Suppressor macrophage treated with lipopolysaccharide for 4 hours (primary cell): ENCODE results near the gene OVCA2.

ENCODE experiments used
- DNase-seq: peaks from one replicate; pipeline ENCODE4 v3.0.0-alpha.2; 2020

OVCA2 gene

DNA sequence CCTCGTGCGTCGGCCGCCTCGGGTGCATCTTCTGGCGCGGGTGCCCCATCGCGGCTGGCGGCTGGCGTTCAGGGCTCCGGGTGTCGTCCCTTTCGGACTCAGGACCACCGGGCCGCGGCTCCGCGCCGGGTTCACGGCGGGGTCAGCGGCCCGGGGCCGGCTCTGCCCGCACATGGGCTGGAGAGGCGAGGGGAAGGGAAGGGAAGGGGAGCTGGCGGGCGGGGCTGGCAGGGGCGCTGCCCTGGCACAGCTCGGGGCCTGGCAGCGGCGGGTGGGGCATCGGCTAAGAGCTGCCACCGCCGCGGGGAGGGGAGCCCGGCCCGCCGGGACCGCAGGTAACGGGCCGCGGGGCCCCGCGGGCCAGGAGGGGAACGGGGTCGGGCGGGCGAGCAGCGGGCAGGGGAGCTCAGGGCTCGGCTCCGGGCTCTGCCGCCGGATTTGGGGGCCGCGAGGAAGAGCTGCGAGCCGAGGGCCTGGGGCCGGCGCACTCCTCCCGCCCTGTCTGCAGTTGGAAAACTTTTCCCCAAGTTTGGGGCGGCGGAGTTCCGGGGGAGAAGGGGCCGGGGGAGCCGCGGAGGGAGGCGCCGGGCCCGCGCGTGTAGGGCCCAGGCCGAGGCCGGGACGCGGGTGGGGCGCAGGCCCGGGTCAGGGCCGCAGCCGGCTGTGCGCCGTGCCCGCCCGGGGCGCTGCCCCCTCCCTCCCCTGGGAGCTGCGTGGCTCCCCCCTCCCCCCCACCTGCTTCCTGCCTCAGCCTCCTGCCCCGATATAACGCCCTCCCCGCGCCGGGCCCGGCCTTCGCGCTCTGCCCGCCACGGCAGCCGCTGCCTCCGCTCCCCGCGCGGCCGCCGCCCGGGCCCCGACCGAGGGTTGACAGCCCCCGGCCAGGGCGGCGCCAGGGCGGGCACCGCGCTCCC is 13.7 kb downstream of the OVCA2 start:
- no peak for DNase-seq

DNA sequence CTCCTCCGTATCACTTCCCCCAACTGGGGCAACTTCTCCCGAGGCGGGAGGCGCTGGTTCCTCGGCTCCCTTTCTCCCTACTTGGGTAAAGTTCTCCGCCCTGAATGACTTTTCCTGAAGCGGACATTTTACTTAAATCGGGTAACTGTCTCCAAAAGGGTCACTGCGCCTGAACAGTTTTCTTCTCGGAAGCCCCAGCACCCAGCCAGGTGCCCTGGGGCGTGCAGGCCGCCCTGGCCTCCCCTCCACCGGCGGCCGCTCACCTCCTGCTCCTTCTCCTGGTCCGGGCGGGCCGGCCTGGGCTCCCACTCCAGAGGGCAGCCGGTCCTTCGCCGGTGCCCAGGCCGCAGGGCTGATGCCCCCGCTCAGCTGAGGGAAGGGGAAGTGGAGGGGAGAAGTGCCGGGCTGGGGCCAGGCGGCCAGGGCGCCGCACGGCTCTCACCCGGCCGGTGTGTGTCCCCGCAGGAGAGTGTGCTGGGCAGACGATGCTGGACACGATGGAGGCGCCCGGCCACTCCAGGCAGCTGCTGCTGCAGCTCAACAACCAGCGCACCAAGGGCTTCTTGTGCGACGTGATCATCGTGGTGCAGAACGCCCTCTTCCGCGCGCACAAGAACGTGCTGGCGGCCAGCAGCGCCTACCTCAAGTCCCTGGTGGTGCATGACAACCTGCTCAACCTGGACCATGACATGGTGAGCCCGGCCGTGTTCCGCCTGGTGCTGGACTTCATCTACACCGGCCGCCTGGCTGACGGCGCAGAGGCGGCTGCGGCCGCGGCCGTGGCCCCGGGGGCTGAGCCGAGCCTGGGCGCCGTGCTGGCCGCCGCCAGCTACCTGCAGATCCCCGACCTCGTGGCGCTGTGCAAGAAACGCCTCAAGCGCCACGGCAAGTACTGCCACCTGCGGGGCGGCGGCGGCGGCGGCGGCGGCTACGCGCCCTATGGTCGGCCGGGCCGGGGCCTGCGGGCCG is 14.7 kb downstream of the OVCA2 start:
- DNase-seq = peak; percentile 48

DNA sequence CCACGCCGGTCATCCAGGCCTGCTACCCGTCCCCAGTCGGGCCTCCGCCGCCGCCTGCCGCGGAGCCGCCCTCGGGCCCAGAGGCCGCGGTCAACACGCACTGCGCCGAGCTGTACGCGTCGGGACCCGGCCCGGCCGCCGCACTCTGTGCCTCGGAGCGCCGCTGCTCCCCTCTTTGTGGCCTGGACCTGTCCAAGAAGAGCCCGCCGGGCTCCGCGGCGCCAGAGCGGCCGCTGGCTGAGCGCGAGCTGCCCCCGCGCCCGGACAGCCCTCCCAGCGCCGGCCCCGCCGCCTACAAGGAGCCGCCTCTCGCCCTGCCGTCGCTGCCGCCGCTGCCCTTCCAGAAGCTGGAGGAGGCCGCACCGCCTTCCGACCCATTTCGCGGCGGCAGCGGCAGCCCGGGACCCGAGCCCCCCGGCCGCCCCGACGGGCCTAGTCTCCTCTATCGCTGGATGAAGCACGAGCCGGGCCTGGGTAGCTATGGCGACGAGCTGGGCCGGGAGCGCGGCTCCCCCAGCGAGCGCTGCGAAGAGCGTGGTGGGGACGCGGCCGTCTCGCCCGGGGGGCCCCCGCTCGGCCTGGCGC is 15.4 kb downstream of the OVCA2 start:
- no peak for DNase-seq

DNA sequence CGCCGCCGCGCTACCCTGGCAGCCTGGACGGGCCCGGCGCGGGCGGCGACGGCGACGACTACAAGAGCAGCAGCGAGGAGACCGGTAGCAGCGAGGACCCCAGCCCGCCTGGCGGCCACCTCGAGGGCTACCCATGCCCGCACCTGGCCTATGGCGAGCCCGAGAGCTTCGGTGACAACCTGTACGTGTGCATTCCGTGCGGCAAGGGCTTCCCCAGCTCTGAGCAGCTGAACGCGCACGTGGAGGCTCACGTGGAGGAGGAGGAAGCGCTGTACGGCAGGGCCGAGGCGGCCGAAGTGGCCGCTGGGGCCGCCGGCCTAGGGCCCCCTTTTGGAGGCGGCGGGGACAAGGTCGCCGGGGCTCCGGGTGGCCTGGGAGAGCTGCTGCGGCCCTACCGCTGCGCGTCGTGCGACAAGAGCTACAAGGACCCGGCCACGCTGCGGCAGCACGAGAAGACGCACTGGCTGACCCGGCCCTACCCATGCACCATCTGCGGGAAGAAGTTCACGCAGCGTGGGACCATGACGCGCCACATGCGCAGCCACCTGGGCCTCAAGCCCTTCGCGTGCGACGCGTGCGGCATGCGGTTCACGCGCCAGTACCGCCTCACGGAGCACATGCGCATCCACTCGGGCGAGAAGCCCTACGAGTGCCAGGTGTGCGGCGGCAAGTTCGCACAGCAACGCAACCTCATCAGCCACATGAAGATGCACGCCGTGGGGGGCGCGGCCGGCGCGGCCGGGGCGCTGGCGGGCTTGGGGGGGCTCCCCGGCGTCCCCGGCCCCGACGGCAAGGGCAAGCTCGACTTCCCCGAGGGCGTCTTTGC is 16.2 kb downstream of the OVCA2 start:
- DNase-seq = no peak

DNA sequence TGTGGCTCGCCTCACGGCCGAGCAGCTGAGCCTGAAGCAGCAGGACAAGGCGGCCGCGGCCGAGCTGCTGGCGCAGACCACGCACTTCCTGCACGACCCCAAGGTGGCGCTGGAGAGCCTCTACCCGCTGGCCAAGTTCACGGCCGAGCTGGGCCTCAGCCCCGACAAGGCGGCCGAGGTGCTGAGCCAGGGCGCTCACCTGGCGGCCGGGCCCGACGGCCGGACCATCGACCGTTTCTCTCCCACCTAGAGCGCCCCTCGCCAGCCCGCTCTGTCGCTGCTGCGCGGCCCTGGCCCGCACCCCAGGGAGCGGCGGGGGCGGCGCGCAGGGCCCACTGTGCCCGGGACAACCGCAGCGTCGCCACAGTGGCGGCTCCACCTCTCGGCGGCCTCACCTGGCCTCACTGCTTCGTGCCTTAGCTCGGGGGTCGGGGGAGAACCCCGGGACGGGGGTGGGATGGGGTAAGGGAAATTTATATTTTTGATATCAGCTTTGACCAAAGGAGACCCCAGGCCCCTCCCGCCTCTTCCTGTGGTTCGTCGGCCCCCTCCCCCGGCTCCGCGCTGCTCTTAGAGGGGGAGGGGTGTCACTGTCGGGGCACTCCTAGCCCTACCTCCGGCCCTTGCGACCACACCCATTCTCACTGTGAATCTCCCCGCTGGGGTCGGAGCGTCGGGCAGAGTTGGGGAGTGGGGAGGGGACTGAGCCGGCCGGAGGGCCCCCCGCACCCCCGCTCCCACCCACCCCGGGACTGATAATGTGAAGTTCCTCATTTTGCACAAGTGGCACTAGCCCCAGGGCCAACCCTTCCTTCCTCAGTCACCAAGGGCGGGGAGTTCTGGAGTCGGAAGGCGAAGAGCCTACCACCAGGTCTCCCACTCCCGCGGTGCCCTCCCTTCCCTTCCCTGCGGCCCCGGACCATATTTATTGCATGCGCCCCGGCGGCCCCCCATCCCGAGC is 17.0 kb downstream of the OVCA2 start:
- DNase-seq = peak; percentile 89

DNA sequence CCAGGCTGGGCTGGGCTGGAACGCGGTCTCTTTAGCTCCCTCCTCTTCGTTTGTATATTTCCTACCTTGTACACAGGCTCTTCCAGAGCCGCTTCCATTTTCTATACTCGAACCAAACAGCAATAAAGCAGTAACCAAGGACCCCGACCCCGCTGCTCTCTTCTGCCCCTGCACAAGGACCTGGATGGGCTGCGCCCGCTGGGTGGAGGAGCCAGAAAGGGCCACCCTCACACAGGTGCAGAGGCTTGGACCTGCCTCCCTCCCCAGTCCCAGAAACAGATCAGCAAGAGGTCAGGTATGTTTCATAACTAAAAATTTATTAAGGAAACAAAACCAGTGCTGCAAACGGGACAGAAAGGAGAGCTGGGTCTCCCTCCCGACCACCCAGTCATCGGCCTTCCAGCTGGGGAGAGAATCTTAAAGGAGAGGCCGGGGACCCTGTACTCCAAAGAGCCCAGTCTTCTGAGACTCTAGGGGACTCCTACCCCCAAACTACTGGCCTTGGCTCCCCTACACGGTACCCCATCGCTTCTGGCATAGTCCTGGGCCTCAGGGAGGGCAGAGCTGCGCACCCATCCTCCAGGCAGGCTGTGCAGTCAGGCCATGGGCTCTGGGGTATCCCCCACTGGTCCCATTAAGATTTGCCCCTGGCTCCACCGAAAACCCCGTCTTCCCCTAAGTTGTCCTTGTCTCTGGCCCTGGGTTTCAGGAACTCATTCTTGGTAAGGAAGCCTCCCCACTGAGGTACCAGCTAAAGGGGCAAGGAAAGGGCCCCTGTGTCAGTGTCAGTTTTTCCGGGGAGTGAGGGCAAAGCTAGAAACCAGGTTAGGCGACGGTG is 17.9 kb downstream of the OVCA2 start:
- no peak for DNase-seq

DNA sequence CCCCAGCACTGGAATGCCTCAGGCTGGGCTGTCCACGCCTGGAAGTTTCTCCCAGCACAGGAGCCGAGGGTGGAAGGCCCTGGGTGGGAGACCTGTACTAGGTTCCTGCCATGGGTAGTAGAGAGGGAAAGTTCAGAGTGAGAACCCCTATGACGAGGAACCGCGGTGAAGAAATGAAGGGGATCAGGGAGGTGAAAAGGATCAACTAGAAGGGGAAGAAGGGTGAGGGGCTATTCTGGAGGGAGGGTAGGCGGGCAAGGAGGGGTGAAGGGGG is 18.5 kb downstream of the OVCA2 start:
- no peak for DNase-seq

DNA sequence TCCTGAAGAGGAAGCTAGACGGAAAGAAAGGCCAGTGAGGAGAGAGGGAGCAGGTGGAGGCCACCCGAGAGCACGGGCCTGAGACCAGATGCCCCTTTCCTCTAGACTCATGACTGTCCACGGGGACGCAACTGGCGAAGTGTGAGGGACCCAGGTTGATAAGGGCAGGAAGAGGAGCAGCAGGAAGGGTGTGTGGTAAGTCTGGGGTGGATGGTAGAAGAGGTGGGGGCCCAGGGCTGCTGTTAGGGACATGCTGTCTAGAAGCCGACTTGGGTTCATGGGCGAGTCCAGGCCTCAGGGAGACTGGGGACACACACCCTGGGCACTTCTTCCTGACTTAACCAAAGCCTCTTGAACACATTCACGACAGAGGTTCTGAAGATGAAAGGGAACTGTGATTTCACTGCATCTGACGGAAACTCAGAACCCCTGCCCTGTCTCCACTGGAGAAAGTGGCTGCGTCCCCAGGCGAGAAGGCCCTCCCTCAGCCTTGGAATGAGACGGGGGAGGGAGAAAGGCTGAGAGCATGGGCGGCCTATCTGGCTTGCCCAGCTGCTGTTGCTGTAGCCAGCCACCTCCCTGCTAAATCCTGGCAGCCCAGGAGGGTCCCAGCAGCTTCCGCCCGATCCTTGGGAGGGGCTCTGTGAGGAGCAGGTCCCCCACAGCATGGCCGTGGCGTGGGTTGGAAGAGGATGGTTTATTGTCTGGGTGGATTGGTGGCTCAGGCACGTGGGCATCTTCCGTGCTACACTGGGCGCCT is 19.0 kb downstream of the OVCA2 start:
- no peak for DNase-seq

DNA sequence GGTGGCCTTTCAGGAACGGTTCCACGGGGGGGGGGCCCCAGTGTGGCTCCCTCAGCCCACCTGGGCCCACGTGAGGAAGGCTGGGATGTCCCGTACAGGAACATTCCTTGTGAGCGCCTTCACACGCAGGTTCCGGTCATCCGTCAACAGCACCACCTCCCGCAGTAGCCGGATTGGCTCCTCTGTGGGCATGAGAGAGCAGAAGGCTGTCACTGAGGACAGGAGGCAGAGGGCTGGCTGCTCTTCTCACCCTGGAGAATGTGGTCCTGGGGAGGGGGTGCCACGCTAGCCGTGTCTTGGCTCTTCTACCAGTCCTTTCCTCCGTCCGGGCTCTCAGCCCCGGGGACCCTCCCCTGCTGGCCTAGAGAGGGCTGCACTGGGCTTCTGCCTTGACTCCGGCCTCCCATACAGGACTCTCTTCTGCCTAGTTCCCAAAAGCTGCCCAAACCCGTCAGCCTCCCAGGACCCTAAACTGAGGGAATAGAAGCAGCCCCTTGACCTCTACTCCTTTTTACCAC is 19.7 kb downstream of the OVCA2 start:
- DNase-seq = no peak

DNA sequence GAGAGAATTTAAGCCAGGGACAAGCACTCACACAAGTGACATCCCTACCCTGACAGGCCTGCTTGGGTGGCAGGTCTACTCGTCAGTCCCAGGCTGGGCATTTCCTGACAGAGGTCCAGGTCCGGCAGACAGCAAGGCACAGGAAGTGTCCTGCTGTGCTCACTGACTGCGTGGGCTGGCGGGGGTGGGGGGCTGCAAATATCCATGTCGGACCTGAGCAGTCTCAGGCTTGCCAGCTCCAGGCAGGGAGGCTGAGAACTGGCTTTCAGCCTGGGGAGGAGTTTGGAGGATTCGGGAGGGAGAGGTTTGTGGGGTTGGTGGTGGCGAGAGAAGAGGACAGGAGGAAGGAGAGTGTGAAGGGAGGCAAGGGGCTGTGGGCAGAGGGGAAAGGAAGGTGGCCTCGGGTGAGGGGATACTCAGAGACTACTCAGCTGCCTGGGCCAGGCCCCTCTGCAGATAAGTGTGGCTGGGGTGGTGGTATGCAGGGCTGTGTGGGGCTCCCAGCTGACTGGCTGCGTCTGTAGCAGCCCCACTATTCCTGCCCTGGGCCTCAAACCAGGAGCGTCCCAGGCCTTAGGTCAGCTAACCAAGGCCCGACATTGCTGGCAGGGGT is 20.9 kb downstream of the OVCA2 start:
- no peak for DNase-seq

DNA sequence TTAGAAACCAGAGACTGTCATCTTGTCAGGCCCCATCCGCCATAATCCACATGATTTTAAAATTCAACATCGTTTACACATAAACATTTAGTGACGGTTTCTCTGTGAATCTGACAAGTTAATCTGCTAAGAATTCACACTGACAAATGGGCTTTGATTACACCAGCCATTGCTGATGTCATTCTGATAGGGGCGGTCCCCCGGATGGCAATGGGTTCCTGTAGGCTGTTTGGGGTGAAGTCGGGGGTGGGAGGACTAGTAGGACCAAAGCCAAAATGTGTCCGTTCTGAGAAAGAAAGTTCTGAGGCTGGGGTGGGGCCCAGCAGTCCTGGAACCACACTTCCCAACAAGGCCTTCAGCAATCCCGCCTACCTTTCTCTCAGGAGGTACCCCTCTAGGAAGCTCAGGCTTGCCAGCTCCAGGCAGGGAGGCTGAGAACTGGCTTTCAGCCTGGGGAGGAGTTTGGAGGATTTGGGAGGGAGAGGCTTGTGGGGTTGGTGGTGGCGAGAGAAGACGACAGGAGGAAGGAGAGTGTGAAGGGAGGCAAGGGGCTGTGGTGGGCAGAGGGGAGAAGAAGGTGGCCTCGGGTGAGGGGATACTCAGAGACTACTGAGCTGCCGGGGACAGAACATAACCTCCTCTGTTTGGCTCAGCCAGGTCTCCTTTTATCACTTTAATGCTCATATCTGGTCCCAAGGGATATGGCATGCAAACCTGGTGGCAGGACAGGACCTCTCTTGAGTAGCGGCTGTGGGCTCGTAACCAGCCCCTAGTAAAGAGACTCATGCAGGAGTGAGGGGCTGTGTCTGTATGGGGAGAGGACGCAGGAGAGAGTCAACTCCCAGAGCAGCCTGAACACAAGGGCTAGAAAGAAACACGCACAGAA is 21.7 kb downstream of the OVCA2 start:
- DNase-seq = no peak

DNA sequence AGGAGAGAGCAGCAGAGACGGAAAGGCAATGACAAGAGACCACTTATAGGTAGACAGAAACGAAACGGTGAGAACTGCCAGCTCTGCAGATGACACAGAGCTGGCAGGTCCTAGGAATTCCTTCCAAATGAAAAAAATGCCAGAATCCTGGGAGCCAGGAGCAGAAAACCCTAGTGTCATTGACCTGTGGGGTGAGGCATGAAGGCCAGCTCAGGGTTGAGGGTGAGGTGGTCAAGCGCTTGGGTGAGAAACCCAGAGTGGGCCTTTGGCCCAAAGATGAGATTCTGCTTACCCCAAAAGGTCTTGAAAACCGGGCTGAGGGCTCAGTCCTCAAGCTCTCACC is 22.3 kb downstream of the OVCA2 start:
- no peak for DNase-seq

DNA sequence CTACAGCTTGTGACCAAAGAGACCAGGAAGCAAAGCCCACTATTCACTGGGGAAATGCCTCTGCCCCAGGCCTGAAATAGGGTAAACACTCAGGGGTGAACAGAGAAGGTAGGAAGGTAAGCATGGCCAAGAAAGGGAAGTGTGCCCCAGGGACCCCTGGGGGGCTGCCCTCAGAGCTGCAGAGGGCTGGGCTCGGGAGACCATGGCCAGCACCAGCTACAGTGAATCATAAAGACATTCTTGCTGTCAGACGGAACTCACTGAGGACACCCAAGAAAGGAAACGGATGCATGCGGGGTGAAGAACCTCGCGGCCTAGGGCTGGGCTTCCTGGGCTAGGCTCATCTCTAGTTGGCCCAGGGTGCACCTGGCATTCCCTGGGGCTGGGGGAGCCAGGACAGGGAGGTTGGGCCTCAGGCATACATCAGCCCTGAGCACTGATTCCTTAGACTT is 22.7 kb downstream of the OVCA2 start:
- DNase-seq = no peak

DNA sequence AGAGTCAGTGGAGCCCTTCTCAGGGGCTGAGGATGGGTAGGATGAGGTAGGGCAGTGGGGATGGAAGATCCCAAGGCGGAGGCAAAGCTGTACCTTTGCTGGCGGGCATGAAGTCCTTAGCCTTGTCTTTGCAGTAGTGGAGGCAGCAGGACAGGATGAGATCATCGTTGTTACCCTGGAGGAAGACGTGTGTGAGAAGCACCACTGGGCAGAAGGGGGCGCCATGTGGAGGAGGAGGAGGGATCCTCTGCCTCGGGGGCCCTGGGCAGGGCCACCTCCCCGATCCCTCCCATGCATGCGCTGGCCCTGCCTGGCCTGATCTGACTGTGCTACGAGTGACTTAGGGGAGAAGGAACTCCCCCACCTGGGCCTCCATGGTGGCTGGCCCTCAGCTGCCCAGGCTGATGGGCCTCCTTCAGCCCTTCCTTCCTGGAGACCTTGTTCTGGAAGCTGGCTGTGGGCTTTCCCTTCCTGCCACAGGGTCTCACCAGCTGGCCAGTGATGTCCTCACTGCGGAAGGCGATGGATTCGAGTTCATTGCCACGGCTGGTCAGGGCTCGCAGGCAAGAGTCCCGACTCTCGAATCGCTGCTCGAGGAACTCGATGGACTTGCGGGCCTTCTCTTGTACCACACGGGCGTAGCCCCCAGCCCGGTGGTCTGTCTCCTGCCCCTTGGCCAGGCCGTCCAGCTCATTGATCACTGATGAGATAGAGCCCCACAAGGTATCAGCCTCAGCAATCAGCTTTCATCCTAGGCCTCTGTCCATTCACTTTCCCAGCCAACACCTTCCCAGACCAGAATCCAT is 23.4 kb downstream of the OVCA2 start:
- DNase-seq = peak; percentile 58

DNA sequence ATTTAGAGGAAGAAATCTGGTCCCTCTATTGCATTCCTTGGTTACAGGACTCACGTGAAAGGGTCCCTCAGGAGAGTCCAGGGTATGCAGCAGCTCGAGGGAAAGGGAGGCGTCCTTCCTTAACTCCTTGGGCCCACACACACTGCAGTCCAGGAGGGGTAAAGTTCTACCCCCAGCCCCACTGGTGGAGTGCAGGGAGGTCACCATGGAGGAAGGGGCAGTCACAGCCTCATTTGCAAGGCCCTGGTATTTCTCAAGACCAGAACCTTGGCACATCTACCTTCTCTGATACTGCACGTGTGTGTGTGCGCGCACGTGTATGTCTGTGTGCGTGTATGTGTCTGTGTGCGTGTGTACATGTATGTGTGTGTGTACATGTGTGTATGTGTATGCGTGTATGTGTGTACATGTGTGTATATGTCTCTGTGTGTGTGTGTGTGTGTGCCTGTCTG is 24.2 kb downstream of the OVCA2 start:
- DNase-seq = no peak

DNA sequence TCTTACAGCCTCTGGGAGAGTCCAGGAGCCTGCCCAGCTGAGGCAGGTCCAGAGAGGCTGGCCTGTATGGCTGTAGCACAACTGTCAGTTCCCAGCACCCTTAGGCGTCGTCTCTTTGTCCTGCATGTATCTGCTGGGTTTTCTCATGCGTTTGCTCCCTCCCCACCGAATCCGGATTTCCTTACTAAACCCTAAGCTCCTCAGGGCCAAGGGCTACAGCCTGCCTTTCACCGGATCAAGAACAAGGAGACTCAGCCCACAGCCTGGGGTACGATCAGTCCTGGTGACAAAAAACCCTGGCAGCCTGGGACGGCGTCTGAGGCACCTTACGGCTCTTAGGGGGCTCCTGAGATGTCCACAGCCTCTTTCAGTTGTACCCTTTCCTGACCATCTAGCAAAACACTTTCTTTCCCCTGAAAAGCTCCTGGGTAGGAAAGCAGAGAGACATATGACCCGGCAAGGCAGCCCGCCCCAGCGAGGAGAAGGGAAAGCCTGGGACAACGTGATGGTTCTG is 25.3 kb downstream of the OVCA2 start:
- no peak for DNase-seq

DNA sequence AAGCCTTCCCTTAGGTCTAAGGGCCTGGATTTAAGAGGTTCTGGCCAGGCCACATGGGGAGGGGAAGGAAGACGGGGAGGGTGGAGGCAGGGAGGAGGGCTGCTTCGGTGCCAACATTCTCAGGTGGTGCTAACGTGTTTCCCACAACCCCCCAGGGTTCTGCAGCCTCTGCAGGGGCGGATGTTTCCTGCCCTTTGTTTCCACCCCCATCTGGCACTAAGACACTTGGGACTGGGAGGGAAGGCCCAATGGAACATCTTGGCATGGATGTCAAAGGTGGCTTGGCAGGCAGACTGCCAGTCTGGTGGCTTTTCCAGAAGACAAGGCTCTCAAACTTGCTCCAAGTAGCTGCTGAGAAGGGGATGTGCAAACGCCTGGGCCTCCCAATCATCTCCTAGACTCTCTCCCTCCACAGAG is 25.8 kb downstream of the OVCA2 start:
- DNase-seq = no peak
